Natural killer cell (primary cell): ENCODE data around the gene RPL37A. TPM values are rescaled to one million over a fixed set of nuclear protein-coding genes. Genes with fewer than 3 reads are reported as not detected.

ENCODE experiments used
- ATAC-seq, 3 donors: fragments of 150-1000 bp in 2 of 3; fragments of 200-7000 bp in 1 of 3; cut with Tn5 transposase; 1 replicate in 1 of 3; 2 replicates in 2 of 3; pipeline ENCODE4 v1.10.0; 2021; ENCODE audit warnings: mild to moderate bottlenecking in 2 of 3, moderate library complexity in 2 of 3
- DNase-seq, 2 donors: peaks; one replicate each; pipeline versions ENCODE4 v3.0.0 to v3.0.0-alpha.2; 2013 to 2021; ENCODE audit warnings: mixed read lengths in 1 of 2
- H3K27ac ChIP-seq: one replicate; pipeline ENCODE4 v1.5.1; 2013; ENCODE audit warnings: mild to moderate bottlenecking, low read length
- H3K27me3 ChIP-seq: one replicate; pipeline ENCODE4 v1.6.1; 2013; ENCODE audit warnings: low read length; ENCODE audit not compliant: control insufficient read depth, insufficient read depth
- H3K36me3 ChIP-seq: one replicate; pipeline ENCODE4 v1.6.1; 2013; ENCODE audit warnings: low read length; ENCODE audit not compliant: control insufficient read depth, insufficient read depth
- H3K4me1 ChIP-seq: one replicate; pipeline ENCODE4 v1.6.1; 2013; ENCODE audit warnings: low read length; ENCODE audit not compliant: control insufficient read depth, insufficient read depth
- H3K4me3 ChIP-seq: one replicate; pipeline ENCODE4 v1.5.1; 2013; ENCODE audit warnings: low read length
- H3K9me3 ChIP-seq: one replicate; pipeline ENCODE4 v1.6.1; 2013; ENCODE audit warnings: low read length; ENCODE audit not compliant: control insufficient read depth, insufficient read depth
- H3K27ac Mint-ChIP-seq, 2 donors: one replicate each; pipeline ENCODE4 v1.8.0; 2022; ENCODE audit warnings: mild to moderate bottlenecking in 2 of 2, mixed read lengths in 2 of 2, moderate library complexity in 1 of 2
- H3K27me3 Mint-ChIP-seq, 2 donors: one replicate each; pipeline ENCODE4 v1.8.0; 2022; ENCODE audit warnings: low read depth in 2 of 2, mixed read lengths in 2 of 2
- H3K36me3 Mint-ChIP-seq: one replicate; pipeline ENCODE4 v1.8.0; 2022; ENCODE audit warnings: mixed read lengths
- H3K4me1 Mint-ChIP-seq, 2 donors: one replicate each; pipeline ENCODE4 v1.8.0; 2022; ENCODE audit warnings: mixed read lengths in 2 of 2
- H3K4me3 Mint-ChIP-seq: one replicate; pipeline ENCODE4 v1.8.0; 2022; ENCODE audit warnings: mild to moderate bottlenecking, moderate library complexity, mixed read lengths
- H3K9me3 Mint-ChIP-seq, 2 donors: one replicate each; pipeline ENCODE4 v1.8.0; 2022; ENCODE audit warnings: mixed read lengths in 2 of 2
- CTCF ChIP-seq: fragments of 200-600 bp; IDR thresholded peaks from one replicate; pipeline ENCODE4 v1.8.0; 2022; ENCODE audit warnings: antibody characterized with exemption
- WGBS: methylation state at CpG from one replicate; pipeline ENCODE4 v1.1.7; 2013; ENCODE audit warnings: missing lambda C conversion rate; ENCODE audit not compliant: insufficient coverage; 5-methylcytosine and 5-hydroxymethylcytosine counted together
- intact Hi-C: fragments of 100-400 bp; cut with micrococcal nuclease; formaldehyde crosslinking; loops from one replicate; pipeline ENCODE4 v1.14.2; 2022
- total RNA-seq, 4 donors: library from RNA; stranded (reverse); fragments of 120-200 nt in 1 of 4; gene quantifications; one replicate each; pipeline versions ENCODE4 v1.2.3 to v1.2.4, GENCODE V29; 2013 to 2022

The RPL37A gene
- total RNA-seq, 3 donors from 2014 or later (not counting 1 experiment from before 2014, with no cell fraction given), result 1,429 to 1,793 (median 1,744) TPM

GRCh38 chr2:216537366-216537765 is 38.7 kb downstream of the RPL37A start:
- no peak overlapping the region for H3K4me3 Mint-ChIP-seq
- TF ChIP-seq CTCF, result no peak
- peaks cover 13% of the 10 kb centered on the region for H3K4me1 ChIP-seq
- no peaks in the 10 kb centered on the region for H3K9me3 Mint-ChIP-seq
- no peak overlapping the region for H3K27ac ChIP-seq
- intact Hi-C loops, result no loop called here
- H3K36me3 Mint-ChIP-seq, result no peaks in the 10 kb centered on the region
- H3K27me3 Mint-ChIP-seq, result no peaks in the 10 kb centered on the region
- no peak overlapping the region for H3K4me3 ChIP-seq
- peaks cover 31 to 34% of the 10 kb centered on the region in 2 donors for H3K4me1 Mint-ChIP-seq
- no peaks in the 10 kb centered on the region for H3K36me3 ChIP-seq
- H3K27ac Mint-ChIP-seq, result no peak overlapping the region
- no peaks in the 10 kb centered on the region for H3K27me3 ChIP-seq
- 71% methylated on average over 4 of the region's 4 CpGs for WGBS
- no peak for DNase-seq
- H3K9me3 ChIP-seq, result no peaks in the 10 kb centered on the region
- ATAC-seq, result peak in 1 of 3 donors; percentile 38

GRCh38 chr2:216538538-216538937 is 39.9 kb downstream of the RPL37A start:
- Mint-ChIP-seq H3K36me3 (no peaks in the 10 kb centered on the region), H3K4me3 (no peak overlapping the region), H3K27ac (no peak overlapping the region), H3K9me3 (no peaks in the 10 kb centered on the region), H3K27me3 (no peaks in the 10 kb centered on the region), H3K4me1 (peaks cover 43 to 45% of the 10 kb centered on the region in 2 donors)
- no peak for ATAC-seq
- Histone ChIP-seq H3K27ac (no peak overlapping the region), H3K27me3 (no peaks in the 10 kb centered on the region), H3K9me3 (no peaks in the 10 kb centered on the region), H3K36me3 (no peaks in the 10 kb centered on the region), H3K4me3 (no peak overlapping the region), H3K4me1 (peaks cover 25% of the 10 kb centered on the region)
- intact Hi-C loops, result no loop called here
- no peak for DNase-seq
- TF ChIP-seq CTCF, result no peak
- WGBS, result 90% methylated on average over 5 of the region's 5 CpGs

GRCh38 chr2:216539120-216539519 is 40.5 kb downstream of the RPL37A start:
- DNase-seq, result no peak
- H3K4me3 ChIP-seq, result no peak overlapping the region
- H3K9me3 ChIP-seq, result no peaks in the 10 kb centered on the region
- no peaks in the 10 kb centered on the region for H3K36me3 Mint-ChIP-seq
- WGBS, result 90% methylated on average over 4 of the region's 4 CpGs
- no peak overlapping the region for H3K4me3 Mint-ChIP-seq
- H3K27me3 ChIP-seq, result no peaks in the 10 kb centered on the region
- no peak for TF ChIP-seq CTCF
- H3K27me3 Mint-ChIP-seq, result no peaks in the 10 kb centered on the region
- no peak overlapping the region for H3K27ac Mint-ChIP-seq
- H3K4me1 Mint-ChIP-seq, result peaks cover 43 to 46% of the 10 kb centered on the region in 2 donors
- peaks cover 30% of the 10 kb centered on the region for H3K4me1 ChIP-seq
- no peak overlapping the region for H3K27ac ChIP-seq
- no peak for ATAC-seq
- H3K9me3 Mint-ChIP-seq, result no peaks in the 10 kb centered on the region
- intact Hi-C loops, result no loop called here
- no peaks in the 10 kb centered on the region for H3K36me3 ChIP-seq

- Mint-ChIP-seq H3K27ac (no peak overlapping the region), H3K4me1 (peaks cover 42 to 50% of the 10 kb centered on the region in 2 donors), H3K4me3 (no peak overlapping the region), H3K36me3 (no peaks in the 10 kb centered on the region), H3K9me3 (no peaks in the 10 kb centered on the region), H3K27me3 (peaks cover 0 to 2% of the 10 kb centered on the region in 2 donors)
- WGBS, result 54% methylated on average over 4 of the region's 4 CpGs
- DNase-seq (no peak), ATAC-seq (no peak)
- TF ChIP-seq CTCF, result no peak
- no peaks in the 10 kb centered on the region for H3K36me3 ChIP-seq
- H3K9me3 ChIP-seq, result no peaks in the 10 kb centered on the region
- no peak overlapping the region for H3K27ac ChIP-seq
- H3K27me3 ChIP-seq, result no peaks in the 10 kb centered on the region
- H3K4me3 ChIP-seq, result no peak overlapping the region
- intact Hi-C loops, result no loop called here
- peaks cover 35% of the 10 kb centered on the region for H3K4me1 ChIP-seq
Observed at GRCh38 chr2:216539791-216540241, 41.2 kb downstream of the RPL37A start.
